MM.1S (cell line): ENCODE data around the gene KAT2A.

Experiments used
- CTCF ChIP-seq: fragments of 300-600 bp; sonication (generic); IDR thresholded peaks from 2 replicates; pipeline ENCODE4 v1.5.1; 2016; ENCODE audit warnings: antibody characterized with exemption, low read length, mixed read lengths
- EZH2 ChIP-seq: fragments of 300-600 bp; sonication (generic); optimal IDR thresholded peaks from 2 replicates; pipeline ENCODE3; 2017; ENCODE audit warnings: low read depth, mild to moderate bottlenecking, antibody characterized with exemption, low read length, mixed read lengths
- EZH2phosphoT487 ChIP-seq: fragments of 300-600 bp; sonication (generic); IDR thresholded peaks from 2 replicates; pipeline ENCODE4 v1.6.1; 2018; ENCODE audit warnings: antibody characterized with exemption, low read length

GRCh38 chr17:42120770-42121769 is at the start of gene KAT2A:
- TF ChIP-seq CTCF: no peak
- no peak for TF ChIP-seq EZH2
- TF ChIP-seq EZH2phosphoT487: no peak
